H7 (cell line): ENCODE results near the gene CLIC1. TPM values are rescaled to one million over a fixed set of nuclear protein-coding genes. Genes with fewer than 3 reads are reported as not detected.

Source experiments
- DNase-seq: peaks from one replicate; pipeline ENCODE4 v3.0.0; 2012
- H3K27me3 ChIP-seq: 2 replicates; pipeline ENCODE4 v1.6.0; 2011; ENCODE audit warnings: mild to moderate bottlenecking, low read length; ENCODE audit not compliant: control insufficient read depth, insufficient read depth
- H3K36me3 ChIP-seq: replicated peaks from 2 replicates; pipeline ENCODE4 v1.5.1; 2011; ENCODE audit warnings: low read length; ENCODE audit not compliant: control insufficient read depth, insufficient read depth
- H3K4me3 ChIP-seq: 2 replicates; pipeline ENCODE4 v1.5.1; 2011; ENCODE audit warnings: low read depth, mild to moderate bottlenecking, control low read depth, low read length, moderate library complexity; ENCODE audit not compliant: insufficient read depth
- total RNA-seq: library from RNA; depleted of rRNA; stranded (reverse); fragments of >200 nt; shearing (Covaris generic); gene quantifications from 2 replicates; pipeline ENCODE4 v1.2.3, GENCODE V29; 2014

Gene CLIC1
- total RNA-seq, 1 experiment from 2014 or later = 621 TPM

DNA sequence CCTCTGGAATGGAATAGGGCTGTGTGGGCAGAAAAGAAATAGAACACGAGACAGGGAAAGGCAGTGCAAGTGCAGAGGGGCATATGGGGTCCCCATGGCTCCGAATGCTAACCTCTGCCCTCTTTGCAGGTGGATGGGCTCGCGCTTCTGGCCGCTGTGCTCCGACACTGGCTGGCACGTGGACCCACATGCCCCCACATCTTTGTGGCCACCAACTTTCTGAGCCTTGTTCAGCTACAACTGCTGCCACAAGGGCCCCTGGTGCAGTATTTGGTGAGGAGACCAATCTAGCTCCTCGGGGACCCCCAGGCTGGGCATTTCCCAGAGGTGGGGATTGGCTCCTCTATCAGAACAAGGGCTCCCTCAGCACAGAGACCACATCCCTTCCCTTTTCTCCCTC, 25.0 kb upstream of the CLIC1 start:
- no peaks in the 10 kb centered on the region; the same call in 1 of the 2 replicates for H3K27me3 ChIP-seq
- H3K36me3 ChIP-seq = peaks cover 22% of the 10 kb centered on the region
- no peak overlapping the region for H3K4me3 ChIP-seq
- no peak for DNase-seq

GRCh38 chr6:31760790-31761189, 24.5 kb upstream of the CLIC1 start:
- Histone ChIP-seq H3K36me3 (peaks cover 22% of the 10 kb centered on the region), H3K27me3 (no peaks in the 10 kb centered on the region; the same call in 1 of the 2 replicates)
- DNase-seq = no peak

GRCh38 chr6:31758281-31758680, 22.0 kb upstream of the CLIC1 start:
- H3K36me3 ChIP-seq = peaks cover 19% of the 10 kb centered on the region
- DNase-seq = no peak
- no peaks in the 10 kb centered on the region for H3K27me3 ChIP-seq
- no peak overlapping the region for H3K4me3 ChIP-seq

More at GRCh38 chr6:31760790-31761189, 24.5 kb upstream of the CLIC1 start:
- H3K4me3 ChIP-seq = no peak overlapping the region

- H3K27me3 ChIP-seq = no peaks in the 10 kb centered on the region
- no peak for DNase-seq
- no peak overlapping the region for H3K4me3 ChIP-seq
- peaks cover under 1% of the 10 kb centered on the region; the same call in 1 of the 2 replicates for H3K36me3 ChIP-seq
Measured at GRCh38 chr6:31752739-31753319, 16.5 kb upstream of the CLIC1 start.

GRCh38 chr6:31750411-31751022, 14.2 kb upstream of the CLIC1 start:
- DNase-seq = no peak
- Histone ChIP-seq H3K36me3 (peaks cover 6% of the 10 kb centered on the region), H3K4me3 (no peak overlapping the region), H3K27me3 (no peaks in the 10 kb centered on the region)

DNA sequence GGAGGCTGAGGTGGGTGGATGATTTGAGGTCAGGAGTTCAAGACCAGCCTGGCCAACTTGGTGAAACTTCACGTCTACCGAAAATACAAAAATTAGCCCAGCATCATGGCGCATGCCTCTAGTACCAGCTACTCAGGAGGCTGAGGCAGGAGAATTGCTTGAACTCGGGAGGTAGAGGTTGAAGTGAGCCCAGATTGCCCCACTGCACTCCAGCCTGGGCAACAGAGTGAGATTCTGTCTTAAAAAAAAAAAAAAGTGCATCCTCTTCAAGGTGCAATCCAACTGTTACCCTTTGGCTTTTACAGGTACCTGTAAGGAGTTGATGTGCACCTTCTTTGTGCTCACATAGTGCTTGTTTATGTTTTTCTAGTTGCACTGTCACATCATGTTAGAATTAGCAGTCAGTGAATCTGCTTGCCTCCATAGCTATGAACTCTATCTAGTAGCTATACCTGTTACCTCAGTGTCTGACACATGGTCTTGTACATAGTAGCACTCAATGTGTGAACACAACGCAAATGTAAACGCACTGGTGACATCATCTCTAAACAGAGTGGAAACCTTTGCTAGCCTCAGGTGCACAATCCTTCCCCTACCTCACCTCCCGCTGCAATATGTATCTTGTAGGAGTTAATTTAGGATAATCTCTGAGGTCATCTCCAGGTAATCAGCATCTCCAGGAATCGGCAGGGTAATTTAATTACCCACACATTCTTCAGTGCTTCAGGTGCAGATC, 13.1 kb upstream of the CLIC1 start:
- no peak for DNase-seq
- no peaks in the 10 kb centered on the region for H3K27me3 ChIP-seq
- peaks cover 6% of the 10 kb centered on the region for H3K36me3 ChIP-seq
- no peak overlapping the region for H3K4me3 ChIP-seq

DNA sequence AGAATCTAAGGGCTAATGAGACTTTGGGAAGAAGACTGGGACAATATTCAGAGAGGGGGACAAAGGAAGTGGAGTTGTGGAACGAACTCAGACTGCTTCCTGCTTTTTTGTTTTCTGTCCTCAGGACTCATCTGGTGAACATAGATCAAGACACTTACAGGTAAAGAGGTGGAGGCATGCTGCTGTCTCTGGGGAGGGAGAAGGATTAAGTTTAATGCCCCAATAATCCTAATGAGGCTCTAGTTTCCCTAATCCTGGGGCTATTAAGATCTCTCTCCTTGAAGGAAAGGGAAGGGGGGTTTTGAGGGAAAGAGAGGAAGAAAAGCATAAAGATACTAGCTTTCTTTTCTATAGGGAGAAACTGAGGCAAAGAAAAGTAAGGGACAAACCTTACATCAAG, 8.1 kb upstream of the CLIC1 start:
- Histone ChIP-seq H3K36me3 (peaks cover 10% of the 10 kb centered on the region), H3K27me3 (no peaks in the 10 kb centered on the region), H3K4me3 (no peak overlapping the region)
- no peak for DNase-seq

GRCh38 chr6:31742894-31743293, 6.6 kb upstream of the CLIC1 start:
- no peak for DNase-seq
- Histone ChIP-seq H3K4me3 (no peak overlapping the region), H3K27me3 (no peaks in the 10 kb centered on the region), H3K36me3 (peaks cover 9% of the 10 kb centered on the region)

DNA sequence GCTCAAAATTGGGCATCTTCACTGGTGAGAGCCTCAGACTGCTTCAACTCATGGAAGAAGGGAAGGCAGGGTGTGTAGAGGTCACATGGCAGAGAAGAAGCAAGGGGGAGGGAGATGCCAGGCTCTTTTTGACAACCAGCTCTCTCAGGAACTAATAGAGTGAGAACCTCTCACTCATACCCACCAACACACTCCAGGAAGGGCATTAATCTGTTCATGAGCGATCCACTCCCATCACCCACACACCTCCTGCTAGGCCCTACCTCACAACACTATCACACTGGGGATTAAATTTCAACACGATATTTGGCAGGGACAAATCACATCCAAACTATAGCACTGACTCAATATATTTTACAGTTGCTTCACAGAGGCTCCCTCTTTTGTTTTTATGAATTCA, 5.5 kb upstream of the CLIC1 start:
- H3K4me3 ChIP-seq = no peak overlapping the region
- DNase-seq = no peak

DNA sequence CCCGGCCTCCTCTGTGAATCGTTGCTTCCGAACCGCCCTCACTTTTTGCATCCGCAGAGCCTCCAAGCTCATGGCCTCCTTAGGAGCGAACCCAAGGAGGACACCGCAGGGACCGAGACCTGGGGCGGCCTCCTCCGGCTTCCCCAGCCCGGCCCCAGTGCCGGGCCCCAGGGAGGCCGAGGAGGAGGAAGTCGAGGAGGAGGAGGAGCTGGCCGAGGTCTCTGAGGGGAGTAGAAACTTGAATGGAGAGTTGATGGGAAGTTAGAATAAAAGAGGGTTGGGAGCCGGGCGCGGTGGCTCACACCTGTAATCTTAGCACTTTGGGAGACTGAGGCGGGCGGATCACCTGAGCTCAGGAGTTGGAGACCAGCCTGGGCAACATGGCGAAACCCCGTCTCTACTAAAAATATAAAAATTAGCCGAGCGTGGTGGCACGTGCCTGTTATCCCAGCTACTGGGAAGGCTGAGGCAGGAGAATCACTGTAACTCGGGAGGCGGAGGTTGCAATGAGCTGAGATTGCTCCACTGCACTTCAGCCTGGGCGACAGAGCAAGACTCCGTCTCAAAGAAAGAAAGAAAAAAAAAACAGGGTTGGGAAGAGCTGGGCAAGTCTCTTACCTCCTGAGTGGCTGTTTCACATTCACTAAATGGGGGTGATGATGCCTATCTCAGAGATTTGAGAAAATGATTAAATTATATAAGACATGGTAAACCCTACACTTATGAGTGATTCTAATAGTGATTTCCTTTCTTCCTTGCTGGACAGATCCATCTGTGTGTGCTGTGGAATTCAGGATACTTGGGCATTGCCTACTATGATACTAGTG, 4.3 kb upstream of the CLIC1 start:
- Histone ChIP-seq H3K36me3 (peaks cover 4% of the 10 kb centered on the region), H3K27me3 (no peaks in the 10 kb centered on the region), H3K4me3 (peak overlapping the region; percentile 65)
- DNase-seq = peak; percentile 73

More for the DNA sequence above, 5.5 kb upstream of the CLIC1 start:
- Histone ChIP-seq H3K36me3 (peaks cover 4% of the 10 kb centered on the region), H3K27me3 (no peaks in the 10 kb centered on the region)

DNA sequence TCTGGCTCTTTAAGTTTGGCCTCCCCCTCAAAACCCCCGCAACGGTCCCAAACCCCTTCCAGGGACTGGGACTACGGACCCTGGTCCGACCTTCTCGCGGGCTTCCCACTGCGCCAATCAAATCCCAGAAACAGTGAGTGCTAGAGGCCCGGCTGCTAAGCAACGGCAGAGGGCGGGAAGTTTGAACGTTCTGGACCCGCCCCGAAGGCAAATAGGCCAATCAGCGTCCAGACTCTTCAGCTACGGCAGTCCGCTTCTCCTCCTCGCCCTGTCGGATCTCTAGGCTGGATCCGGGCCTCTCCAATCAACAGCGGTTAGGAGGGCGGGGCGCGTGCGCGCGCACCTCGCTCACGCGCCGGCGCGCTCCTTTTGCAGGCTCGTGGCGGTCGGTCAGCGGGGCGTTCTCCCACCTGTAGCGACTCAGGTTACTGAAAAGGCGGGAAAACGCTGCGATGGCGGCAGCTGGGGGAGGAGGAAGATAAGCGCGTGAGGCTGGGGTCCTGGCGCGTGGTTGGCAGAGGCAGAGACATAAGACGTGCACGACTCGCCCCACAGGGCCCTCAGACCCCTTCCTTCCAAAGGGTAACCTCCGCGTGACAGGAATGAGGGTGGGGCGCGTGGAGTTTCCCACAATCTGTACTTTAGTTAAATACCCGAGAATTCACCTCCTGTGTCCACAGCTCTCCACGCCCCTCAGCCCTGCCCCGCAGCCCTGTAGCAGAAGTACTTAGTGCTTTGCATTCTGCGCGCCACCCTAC, 3.5 kb upstream of the CLIC1 start, which contains the start of gene MSH5:
Gene MSH5, plus strand, starts transcription at position 367 of the 758 bp plus-strand sequence. CDS start 462 bp downstream, outside the sequence.
- H3K4me3 ChIP-seq = peak within 1 kb of the TSS; percentile 65
- H3K36me3 ChIP-seq = peaks cover 4% of the 10 kb centered on the region
- DNase-seq = peak; percentile 98
- no peaks in the 10 kb centered on the region for H3K27me3 ChIP-seq

GRCh38 chr6:31737991-31738979, 2.0 kb upstream of the CLIC1 start:
- DNase-seq = no peak
- peaks cover 12% of the 10 kb centered on the region for H3K36me3 ChIP-seq
- no peaks in the 10 kb centered on the region for H3K27me3 ChIP-seq
- H3K4me3 ChIP-seq = no peak overlapping the region
